Natural killer cell (primary cell): ENCODE data around the gene CPNE9. TPM values are rescaled to one million over a fixed set of nuclear protein-coding genes. Genes with fewer than 3 reads are reported as not detected.
A peak's percentile ranks its signal among the peaks of the same experiment; 100 is the strongest.

Source experiments
- ATAC-seq, 3 donors: fragments of 150-1000 bp in 2 of 3; fragments of 200-7000 bp in 1 of 3; cut with Tn5 transposase; 1 replicate in 1 of 3; 2 replicates in 2 of 3; pipeline ENCODE4 v1.10.0; 2021; ENCODE audit warnings: mild to moderate bottlenecking in 2 of 3, moderate library complexity in 2 of 3
- DNase-seq, 2 donors: peaks; one replicate each; pipeline versions ENCODE4 v3.0.0 to v3.0.0-alpha.2; 2013 to 2021; ENCODE audit warnings: mixed read lengths in 1 of 2
- H3K27ac ChIP-seq: one replicate; pipeline ENCODE4 v1.5.1; 2013; ENCODE audit warnings: mild to moderate bottlenecking, low read length
- H3K27me3 ChIP-seq: one replicate; pipeline ENCODE4 v1.6.1; 2013; ENCODE audit warnings: low read length; ENCODE audit not compliant: control insufficient read depth, insufficient read depth
- H3K36me3 ChIP-seq: one replicate; pipeline ENCODE4 v1.6.1; 2013; ENCODE audit warnings: low read length; ENCODE audit not compliant: control insufficient read depth, insufficient read depth
- H3K4me1 ChIP-seq: one replicate; pipeline ENCODE4 v1.6.1; 2013; ENCODE audit warnings: low read length; ENCODE audit not compliant: control insufficient read depth, insufficient read depth
- H3K4me3 ChIP-seq: one replicate; pipeline ENCODE4 v1.5.1; 2013; ENCODE audit warnings: low read length
- H3K9me3 ChIP-seq: one replicate; pipeline ENCODE4 v1.6.1; 2013; ENCODE audit warnings: low read length; ENCODE audit not compliant: control insufficient read depth, insufficient read depth
- H3K27ac Mint-ChIP-seq, 2 donors: one replicate each; pipeline ENCODE4 v1.8.0; 2022; ENCODE audit warnings: mild to moderate bottlenecking in 2 of 2, mixed read lengths in 2 of 2, moderate library complexity in 1 of 2
- H3K27me3 Mint-ChIP-seq, 2 donors: one replicate each; pipeline ENCODE4 v1.8.0; 2022; ENCODE audit warnings: low read depth in 2 of 2, mixed read lengths in 2 of 2
- H3K36me3 Mint-ChIP-seq: one replicate; pipeline ENCODE4 v1.8.0; 2022; ENCODE audit warnings: mixed read lengths
- H3K4me1 Mint-ChIP-seq, 2 donors: one replicate each; pipeline ENCODE4 v1.8.0; 2022; ENCODE audit warnings: mixed read lengths in 2 of 2
- H3K4me3 Mint-ChIP-seq: one replicate; pipeline ENCODE4 v1.8.0; 2022; ENCODE audit warnings: mild to moderate bottlenecking, moderate library complexity, mixed read lengths
- H3K9me3 Mint-ChIP-seq, 2 donors: one replicate each; pipeline ENCODE4 v1.8.0; 2022; ENCODE audit warnings: mixed read lengths in 2 of 2
- CTCF ChIP-seq: fragments of 200-600 bp; IDR thresholded peaks from one replicate; pipeline ENCODE4 v1.8.0; 2022; ENCODE audit warnings: antibody characterized with exemption
- WGBS: methylation state at CpG from one replicate; pipeline ENCODE4 v1.1.7; 2013; ENCODE audit warnings: missing lambda C conversion rate; ENCODE audit not compliant: insufficient coverage; 5-methylcytosine and 5-hydroxymethylcytosine counted together
- intact Hi-C: fragments of 100-400 bp; cut with micrococcal nuclease; formaldehyde crosslinking; loops from one replicate; pipeline ENCODE4 v1.14.2; 2022
- total RNA-seq, 4 donors: library from RNA; stranded (reverse); fragments of 120-200 nt in 1 of 4; gene quantifications; one replicate each; pipeline versions ENCODE4 v1.2.3 to v1.2.4, GENCODE V29; 2013 to 2022

CPNE9 gene
- total RNA-seq: under 1 TPM in 2 of 3 donors, not detected in 1; 0.43 to 0.49 TPM
- total RNA-seq (2013): 0.07 TPM

- Histone ChIP-seq H3K9me3 (no peaks in the 10 kb centered on the region), H3K27me3 (peaks cover 13% of the 10 kb centered on the region), H3K36me3 (peaks cover 19% of the 10 kb centered on the region), H3K27ac (no peak within 1 kb of the TSS), H3K4me1 (peaks cover 14% of the 10 kb centered on the region), H3K4me3 (no peak within 1 kb of the TSS)
- peaks cover 0 to 14% of the 10 kb centered on the region in 2 donors for H3K4me1 Mint-ChIP-seq
- DNase-seq: no peak
- H3K27ac Mint-ChIP-seq: no peak within 1 kb of the TSS
- H3K36me3 Mint-ChIP-seq: no peaks in the 10 kb centered on the region
- H3K4me3 Mint-ChIP-seq: peak within 1 kb of the TSS; percentile 60
- intact Hi-C loops: no loop called here
- TF ChIP-seq CTCF: no peak
- WGBS: 6% methylated on average over 56 of the region's 56 CpGs
- no peaks in the 10 kb centered on the region for H3K9me3 Mint-ChIP-seq
- ATAC-seq: peak in 1 of 3 donors; percentile 49
- H3K27me3 Mint-ChIP-seq: peaks cover 11 to 18% of the 10 kb centered on the region in 2 donors
Observed at GRCh38 chr3:9703736-9704346, at the start of gene CPNE9. Gene CPNE9 (plus strand): TSS chr3:9703833. CDS start chr3:9703997, 164 bp downstream.

GRCh38 chr3:9659849-9660248 is 43.8 kb upstream of the CPNE9 start:
- Histone ChIP-seq H3K4me3 (no peak overlapping the region), H3K27ac (no peak overlapping the region), H3K4me1 (no peaks in the 10 kb centered on the region), H3K9me3 (no peaks in the 10 kb centered on the region), H3K27me3 (no peaks in the 10 kb centered on the region), H3K36me3 (peaks cover 58% of the 10 kb centered on the region)
- ATAC-seq (no peak), DNase-seq (no peak)
- Mint-ChIP-seq H3K27me3 (no peaks in the 10 kb centered on the region), H3K4me1 (peaks cover 29 to 32% of the 10 kb centered on the region in 2 donors), H3K27ac (no peak overlapping the region), H3K4me3 (no peak overlapping the region), H3K9me3 (no peaks in the 10 kb centered on the region), H3K36me3 (peaks cover 17% of the 10 kb centered on the region)
- TF ChIP-seq CTCF: no peak
- WGBS: 98% methylated on average over 4 of the region's 4 CpGs
- intact Hi-C loops: no loop called here

- Mint-ChIP-seq H3K4me3 (no peak overlapping the region), H3K36me3 (peaks cover 17% of the 10 kb centered on the region), H3K9me3 (no peaks in the 10 kb centered on the region), H3K27ac (no peak overlapping the region), H3K27me3 (no peaks in the 10 kb centered on the region), H3K4me1 (peaks cover 29 to 31% of the 10 kb centered on the region in 2 donors)
- WGBS: 96% methylated on average over 5 of the region's 6 CpGs
- no peaks in the 10 kb centered on the region for H3K27me3 ChIP-seq
- H3K9me3 ChIP-seq: no peaks in the 10 kb centered on the region
- no peak overlapping the region for H3K27ac ChIP-seq
- peaks cover 63% of the 10 kb centered on the region for H3K36me3 ChIP-seq
- no peak for DNase-seq
- no peak for ATAC-seq
- no peak overlapping the region for H3K4me3 ChIP-seq
- no peaks in the 10 kb centered on the region for H3K4me1 ChIP-seq
- TF ChIP-seq CTCF: no peak
- intact Hi-C loops: no loop called here
Observed at GRCh38 chr3:9660972-9661371, 42.7 kb upstream of the CPNE9 start.
